ENCODE data around the gene SIT1.

SIT1 gene

GRCh38 chr9:35599763-35600604 is 50.7 kb downstream of the SIT1 start:
- H3K9ac ChIP-seq (ENCODE audit: low read length) = no peak overlapping the region
- no peak overlapping the region for H3K4me3 ChIP-seq (ENCODE audit: low read length)
- peaks cover 20% of the 10 kb centered on the region for H3K4me1 ChIP-seq (ENCODE audit: control insufficient read depth, insufficient read depth, low read length)
- H3K36me3 ChIP-seq (ENCODE audit: control insufficient read depth, insufficient read depth, low read length, severe bottlenecking) = no peaks in the 10 kb centered on the region
- H3K27me3 ChIP-seq (replicated peaks; ENCODE audit: control insufficient read depth, insufficient read depth, low read length) = no peaks in the 10 kb centered on the region
- no peaks in the 10 kb centered on the region for H3K9me3 ChIP-seq (ENCODE audit: control insufficient read depth, low read length)
- no peak for DNase-seq (ENCODE audit: low read depth)

All from adipocyte (in vitro differentiated cells).